ENCODE results near the gene LRG1.

Gene LRG1

DNA sequence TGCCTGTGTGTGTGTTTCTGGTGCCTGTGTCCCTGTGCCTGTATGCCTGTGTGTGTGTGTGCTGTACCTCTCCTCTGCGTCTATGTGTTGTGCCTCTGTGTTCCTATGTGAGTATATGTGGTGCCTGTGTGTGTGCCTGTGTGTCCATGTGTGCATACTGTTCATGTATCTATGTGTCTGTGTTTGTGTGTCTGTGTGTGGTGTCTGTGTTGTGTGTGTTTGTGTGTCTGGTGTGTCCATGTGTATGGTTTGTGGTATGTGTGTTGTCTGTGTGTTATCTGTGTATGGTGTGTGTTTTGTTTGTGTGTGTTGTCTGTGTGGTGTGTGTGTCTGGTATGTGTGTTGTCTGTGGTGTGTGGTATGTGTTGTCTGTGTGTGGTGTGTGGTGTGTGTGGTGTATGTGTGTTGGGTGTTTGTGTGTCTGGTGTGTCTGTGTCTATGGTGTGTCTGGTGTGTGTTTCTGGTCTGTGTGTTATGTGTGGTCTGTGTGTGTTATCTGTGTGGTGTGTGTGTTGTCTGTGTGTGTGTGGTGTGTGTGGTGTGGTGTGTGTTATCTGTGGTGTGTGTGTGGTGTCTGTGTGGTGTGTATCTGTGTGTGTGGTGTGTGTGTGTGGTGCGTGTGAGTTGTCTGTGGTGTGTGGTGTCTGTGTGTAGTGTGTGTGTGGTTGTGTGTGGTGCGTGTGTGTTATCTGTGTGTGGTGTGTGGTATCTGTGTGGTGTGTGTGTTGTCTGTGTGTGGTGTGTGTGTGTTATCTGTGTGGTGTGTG is 47.3 kb downstream of the LRG1 start:
- TF ChIP-seq, protein P1, sequence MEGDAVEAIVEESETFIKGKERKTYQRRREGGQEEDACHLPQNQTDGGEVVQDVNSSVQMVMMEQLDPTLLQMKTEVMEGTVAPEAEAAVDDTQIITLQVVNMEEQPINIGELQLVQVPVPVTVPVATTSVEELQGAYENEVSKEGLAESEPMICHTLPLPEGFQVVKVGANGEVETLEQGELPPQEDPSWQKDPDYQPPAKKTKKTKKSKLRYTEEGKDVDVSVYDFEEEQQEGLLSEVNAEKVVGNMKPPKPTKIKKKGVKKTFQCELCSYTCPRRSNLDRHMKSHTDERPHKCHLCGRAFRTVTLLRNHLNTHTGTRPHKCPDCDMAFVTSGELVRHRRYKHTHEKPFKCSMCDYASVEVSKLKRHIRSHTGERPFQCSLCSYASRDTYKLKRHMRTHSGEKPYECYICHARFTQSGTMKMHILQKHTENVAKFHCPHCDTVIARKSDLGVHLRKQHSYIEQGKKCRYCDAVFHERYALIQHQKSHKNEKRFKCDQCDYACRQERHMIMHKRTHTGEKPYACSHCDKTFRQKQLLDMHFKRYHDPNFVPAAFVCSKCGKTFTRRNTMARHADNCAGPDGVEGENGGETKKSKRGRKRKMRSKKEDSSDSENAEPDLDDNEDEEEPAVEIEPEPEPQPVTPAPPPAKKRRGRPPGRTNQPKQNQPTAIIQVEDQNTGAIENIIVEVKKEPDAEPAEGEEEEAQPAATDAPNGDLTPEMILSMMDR (IDR thresholded peaks at IDR 0.05; ENCODE audit: borderline replicate concordance, insufficient read depth, low read depth, low read length) = no peak
- H3K4me3 ChIP-seq (ENCODE audit: low read depth, low read length) = no peak overlapping the region

DNA sequence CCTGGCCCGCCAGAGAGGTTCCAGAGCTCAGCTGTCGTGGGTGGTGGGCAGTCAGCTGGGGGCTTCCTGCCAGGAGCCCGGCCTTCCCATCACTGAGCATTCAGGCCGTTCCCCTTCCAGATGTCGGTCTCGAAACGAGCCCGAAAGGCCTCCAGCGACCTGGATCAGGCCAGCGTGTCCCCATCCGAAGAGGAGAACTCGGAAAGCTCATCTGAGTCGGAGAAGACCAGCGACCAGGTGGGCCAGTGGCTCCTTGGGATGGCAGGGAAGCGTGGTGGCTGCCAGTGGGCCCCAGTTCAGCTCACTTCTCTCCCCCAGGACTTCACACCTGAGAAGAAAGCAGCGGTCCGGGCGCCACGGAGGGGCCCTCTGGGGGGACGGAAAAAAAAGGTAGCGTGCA is 48.4 kb downstream of the LRG1 start:
- TF ChIP-seq, protein P1 (IDR thresholded peaks at IDR 0.05; ENCODE audit: borderline replicate concordance, insufficient read depth, low read depth, low read length) = no peak
- no peak overlapping the region for H3K4me3 ChIP-seq (ENCODE audit: low read depth, low read length)

DNA sequence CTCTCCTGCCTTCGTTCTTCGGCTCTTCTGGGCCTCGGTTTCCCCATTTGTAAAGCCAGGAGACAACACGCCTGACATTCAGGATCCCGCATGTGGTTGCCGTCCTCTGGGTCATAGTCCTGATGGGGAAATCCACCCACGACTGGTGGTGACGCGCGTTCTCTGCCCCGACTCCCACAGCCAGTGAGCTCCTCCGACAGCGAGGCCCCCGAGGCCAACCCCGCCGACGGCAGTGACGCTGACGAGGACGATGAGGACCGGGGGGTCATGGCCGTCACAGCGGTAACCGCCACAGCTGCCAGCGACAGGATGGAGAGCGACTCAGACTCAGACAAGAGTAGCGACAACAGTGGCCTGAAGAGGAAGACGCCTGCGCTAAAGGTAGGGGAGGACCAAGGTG is 51.3 kb downstream of the LRG1 start:
- H3K4me3 ChIP-seq (ENCODE audit: low read depth, low read length) = no peak overlapping the region
- TF ChIP-seq, protein P1 (IDR thresholded peaks at IDR 0.05; ENCODE audit: borderline replicate concordance, insufficient read depth, low read depth, low read length) = no peak

DNA sequence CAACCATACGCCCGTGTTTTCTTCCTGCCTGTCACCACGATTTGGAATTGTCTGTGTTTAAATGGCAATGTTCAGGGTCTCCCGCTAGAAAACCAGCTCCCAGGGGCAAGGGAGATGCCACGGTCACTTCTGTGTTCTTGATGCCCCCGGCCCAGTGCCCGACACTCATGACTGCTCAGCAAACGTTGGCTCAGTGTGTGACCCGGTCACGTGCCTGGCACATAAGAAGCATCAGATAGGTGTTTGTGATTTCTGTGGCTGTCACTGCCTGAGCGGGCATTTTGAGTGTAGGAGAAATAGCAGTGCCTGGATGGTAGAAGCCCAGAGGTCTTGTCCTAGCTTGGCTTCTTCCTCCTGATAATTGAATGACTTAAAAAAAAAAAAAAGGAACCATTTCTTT is 52.3 kb downstream of the LRG1 start:
- TF ChIP-seq, protein P1 (IDR thresholded peaks at IDR 0.05; ENCODE audit: borderline replicate concordance, insufficient read depth, low read depth, low read length) = no peak
- H3K4me3 ChIP-seq (ENCODE audit: low read depth, low read length) = no peak overlapping the region
